Stomach (tissue), 4 donors: ENCODE measurements around the gene TBX2.

Experiments
- POLR2A ChIP-seq, 4 donors: fragments of 450-650 bp; IDR thresholded peaks; one replicate each; pipeline ENCODE4 v1.6.1; 2016; ENCODE audit warnings: antibody characterized with exemption in 4 of 4, control low read depth in 2 of 4, mild to moderate bottlenecking in 1 of 4, moderate library complexity in 1 of 4
- POLR2AphosphoS5 ChIP-seq, 3 donors: sonication (generic); formaldehyde crosslinking; IDR thresholded peaks; one replicate each; pipeline ENCODE4 v1.6.1; 2016; ENCODE audit warnings: antibody characterized with exemption in 3 of 3
- TF ChIP-seq, protein P1 (sequence below), 7 experiments: fragments of 450-650 bp in 4 of 7; fragments of 200-600 bp in 3 of 7; sonication (generic) in 3 of 7; IDR thresholded peaks; one replicate each; pipeline ENCODE4 v1.5.1; 2016 to 2019; ENCODE audit warnings: antibody characterized with exemption in 7 of 7, control low read depth in 2 of 7, mild to moderate bottlenecking in 1 of 7

DNA sequence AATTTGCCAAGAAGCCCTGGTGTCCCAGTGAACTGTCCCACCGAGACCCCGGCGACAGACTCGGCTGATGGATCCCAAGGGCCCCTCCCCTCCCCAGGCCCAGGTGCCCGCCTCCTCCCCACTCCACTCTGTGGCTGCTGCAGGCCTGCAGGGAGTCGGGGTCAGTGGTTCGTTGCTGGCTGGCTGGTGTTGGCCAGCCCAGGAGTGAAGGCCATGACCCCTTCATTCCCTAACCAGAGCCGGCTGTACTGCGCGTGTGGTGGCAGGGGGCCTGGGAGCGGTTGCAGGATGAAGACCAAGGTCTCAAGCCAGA is 9.2 kb upstream of the TBX2 start:
- TF ChIP-seq POLR2A (IDR thresholded peaks at IDR 0.05) = no peak
- TF ChIP-seq POLR2AphosphoS5 (IDR thresholded peaks at IDR 0.05) = no peak
- TF ChIP-seq, protein P1, sequence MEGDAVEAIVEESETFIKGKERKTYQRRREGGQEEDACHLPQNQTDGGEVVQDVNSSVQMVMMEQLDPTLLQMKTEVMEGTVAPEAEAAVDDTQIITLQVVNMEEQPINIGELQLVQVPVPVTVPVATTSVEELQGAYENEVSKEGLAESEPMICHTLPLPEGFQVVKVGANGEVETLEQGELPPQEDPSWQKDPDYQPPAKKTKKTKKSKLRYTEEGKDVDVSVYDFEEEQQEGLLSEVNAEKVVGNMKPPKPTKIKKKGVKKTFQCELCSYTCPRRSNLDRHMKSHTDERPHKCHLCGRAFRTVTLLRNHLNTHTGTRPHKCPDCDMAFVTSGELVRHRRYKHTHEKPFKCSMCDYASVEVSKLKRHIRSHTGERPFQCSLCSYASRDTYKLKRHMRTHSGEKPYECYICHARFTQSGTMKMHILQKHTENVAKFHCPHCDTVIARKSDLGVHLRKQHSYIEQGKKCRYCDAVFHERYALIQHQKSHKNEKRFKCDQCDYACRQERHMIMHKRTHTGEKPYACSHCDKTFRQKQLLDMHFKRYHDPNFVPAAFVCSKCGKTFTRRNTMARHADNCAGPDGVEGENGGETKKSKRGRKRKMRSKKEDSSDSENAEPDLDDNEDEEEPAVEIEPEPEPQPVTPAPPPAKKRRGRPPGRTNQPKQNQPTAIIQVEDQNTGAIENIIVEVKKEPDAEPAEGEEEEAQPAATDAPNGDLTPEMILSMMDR (IDR thresholded peaks at IDR 0.05) = no peak
